Activated CD4-positive, alpha-beta T cell treated with anti-CD3 and anti-CD28 coated beads, Interleukin-2, amount 50 U/mL, for 1 hour (primary cell): Measurements from ENCODE around the gene RALGPS1.
"Not testable (repeated sequence)": the region's sequence is repeated elsewhere in the genome, so short reads cannot be mapped to it uniquely, and the experiment has no call there.

ENCODE experiments used
- DNase-seq: peaks from one replicate; pipeline ENCODE4 v3.0.0-alpha.2; 2020

The RALGPS1 gene

GRCh38 chr9:127162046-127162863, 247.7 kb downstream of the RALGPS1 start:
- no peak for DNase-seq

- DNase-seq: no peak
Measured at GRCh38 chr9:127162864-127163365, 248.3 kb downstream of the RALGPS1 start.

GRCh38 chr9:127163409-127163808, 248.8 kb downstream of the RALGPS1 start:
- no peak for DNase-seq

GRCh38 chr9:127165116-127165515, 250.5 kb downstream of the RALGPS1 start:
- no peak for DNase-seq

- no peak for DNase-seq
Measured at GRCh38 chr9:127166111-127166510, 251.5 kb downstream of the RALGPS1 start.

GRCh38 chr9:127166651-127167524, 252.3 kb downstream of the RALGPS1 start:
- DNase-seq: no peak

- no peak for DNase-seq
Measured at GRCh38 chr9:127167560-127168326, 253.2 kb downstream of the RALGPS1 start.

GRCh38 chr9:127168756-127169574, 254.4 kb downstream of the RALGPS1 start:
- DNase-seq: no peak

- no peak for DNase-seq
Measured at GRCh38 chr9:127169575-127169883, 254.9 kb downstream of the RALGPS1 start.

GRCh38 chr9:127170103-127170502, 255.5 kb downstream of the RALGPS1 start:
- no peak for DNase-seq

GRCh38 chr9:127170652-127171051, 256.1 kb downstream of the RALGPS1 start:
- no peak for DNase-seq

- DNase-seq: not testable (repeated sequence)
Measured at GRCh38 chr9:127171348-127171747, 256.8 kb downstream of the RALGPS1 start.

GRCh38 chr9:127172066-127172707, 257.6 kb downstream of the RALGPS1 start:
- DNase-seq: no peak

- no peak for DNase-seq
Measured at GRCh38 chr9:127173063-127173462, 258.5 kb downstream of the RALGPS1 start.

GRCh38 chr9:127174386-127175318, 260.1 kb downstream of the RALGPS1 start:
- no peak for DNase-seq

- no peak for DNase-seq
Measured at GRCh38 chr9:127175319-127175715, 260.7 kb downstream of the RALGPS1 start.

GRCh38 chr9:127175764-127176163, 261.2 kb downstream of the RALGPS1 start:
- DNase-seq: no peak

GRCh38 chr9:127176631-127177030, 262.0 kb downstream of the RALGPS1 start:
- no peak for DNase-seq

- DNase-seq: no peak
Measured at GRCh38 chr9:127177231-127177630, 262.6 kb downstream of the RALGPS1 start.

- no peak for DNase-seq
Measured at GRCh38 chr9:127177665-127178265, 263.2 kb downstream of the RALGPS1 start.
